PC-3 (cell line): ENCODE data around the gene ARL8A. TPM values are rescaled to one million over a fixed set of nuclear protein-coding genes. Genes with fewer than 3 reads are reported as not detected.

Experiments used
- ATAC-seq: fragments of 200-7000 bp; cut with Tn5 transposase; 2 replicates; pipeline ENCODE4 v1.9.1; 2020; ENCODE audit warnings: mild to moderate bottlenecking, moderate library complexity
- BruUV-seq: library from RNA; stranded (reverse); fragments of 400-500 nt; replicated peaks from 2 replicates; lab custom pipeline; 2021; lab: Mats Ljungman, UMichigan
- CTCF ChIA-PET: fragments of 300-600 bp; sonication (Branson Sonifier 250); formaldehyde crosslinking; loops from one replicate; lab custom pipeline; 2022; ENCODE audit warnings: antibody characterized with exemption; lab: Charles Lee
- POLR2A ChIA-PET: fragments of 300-600 bp; sonication (Branson Sonifier 250); formaldehyde crosslinking; loops from one replicate; lab custom pipeline; 2022; ENCODE audit warnings: antibody characterized with exemption; ENCODE audit not compliant: unreplicated experiment; lab: Charles Lee
- DNase-seq: peaks from one replicate; pipeline ENCODE4 v3.0.0-alpha.2; 2015
- H2AFZ ChIP-seq: fragments of 300-600 bp; sonication (generic); 2 replicates; pipeline ENCODE4 v1.6.0; 2016; ENCODE audit warnings: antibody characterized with exemption, low read length
- H3F3A ChIP-seq: fragments of 300-600 bp; sonication (generic); one replicate; pipeline ENCODE4 v1.6.0; 2017; ENCODE audit warnings: antibody characterized with exemption, low read length, control low read depth, mild to moderate bottlenecking; ENCODE audit not compliant: unreplicated experiment
- H3K27ac ChIP-seq: fragments of 300-600 bp; sonication (generic); 2 replicates; pipeline ENCODE4 v1.5.1; 2016; ENCODE audit warnings: mild to moderate bottlenecking, low read length
- H3K27me3 ChIP-seq: fragments of 300-600 bp; sonication (generic); 2 replicates; pipeline ENCODE4 v1.6.1; 2016; ENCODE audit warnings: low read length, mixed read lengths
- H3K36me3 ChIP-seq: fragments of 300-600 bp; sonication (generic); 2 replicates; pipeline ENCODE4 v1.6.1; 2016; ENCODE audit warnings: low read depth, mixed run types, low read length, mixed read lengths
- H3K4me1 ChIP-seq: fragments of 300-600 bp; sonication (generic); 2 replicates; pipeline ENCODE4 v1.5.1; 2016; ENCODE audit warnings: low read length; ENCODE audit not compliant: insufficient read depth
- H3K4me2 ChIP-seq: fragments of 300-600 bp; sonication (generic); 2 replicates; pipeline ENCODE4 v1.6.0; 2016; ENCODE audit warnings: low read length
- H3K4me3 ChIP-seq: fragments of 300-600 bp; sonication (generic); 2 replicates; pipeline ENCODE4 v1.5.1; 2016; ENCODE audit warnings: mild to moderate bottlenecking, low read length, mixed read lengths
- H3K79me2 ChIP-seq: fragments of 300-600 bp; sonication (generic); 2 replicates; pipeline ENCODE4 v1.6.1; 2017; ENCODE audit warnings: low read length, mixed read lengths
- H3K9ac ChIP-seq: fragments of 300-600 bp; sonication (generic); 2 replicates; pipeline ENCODE4 v1.6.0; 2016; ENCODE audit warnings: mild to moderate bottlenecking, low read length
- H3K9me2 ChIP-seq: fragments of 300-600 bp; sonication (generic); replicated peaks from 2 replicates; pipeline ENCODE4 v1.6.1; 2016; ENCODE audit warnings: mixed run types, low read length, mixed read lengths
- H3K9me3 ChIP-seq: fragments of 300-600 bp; sonication (generic); 2 replicates; pipeline ENCODE4 v1.6.1; 2016; ENCODE audit warnings: low read length, mixed read lengths
- H4K20me1 ChIP-seq: fragments of 300-600 bp; sonication (generic); 2 replicates; pipeline ENCODE4 v1.6.1; 2016; ENCODE audit warnings: low read length, mixed read lengths
- EZH2 ChIP-seq: fragments of 300-600 bp; sonication (generic); IDR thresholded peaks from one replicate; pipeline ENCODE4 v1.6.1; 2017; ENCODE audit warnings: antibody characterized with exemption, mild to moderate bottlenecking, low read length; ENCODE audit not compliant: unreplicated experiment
- EZH2phosphoT487 ChIP-seq: fragments of 300-600 bp; sonication (generic); IDR thresholded peaks from 2 replicates; pipeline ENCODE4 v1.6.1; 2018; ENCODE audit warnings: mild to moderate bottlenecking, antibody characterized with exemption, low read length, borderline replicate concordance
- intact Hi-C: fragments of 100-400 bp; cut with micrococcal nuclease; formaldehyde crosslinking; loops from 2 replicates; pipeline ENCODE4 v1.9.0; 2023
- total RNA-seq: library from RNA; depleted of rRNA; stranded (reverse); fragments of >200 nt; gene quantifications from 2 replicates; pipeline ENCODE4 v1.2.3, GENCODE V29; 2014
- TF ChIP-seq, protein P1 (sequence below): fragments of 300-600 bp; sonication (generic); conservative IDR thresholded peaks from 2 replicates; pipeline ENCODE4 v1.5.1; 2017; ENCODE audit warnings: antibody characterized with exemption, low read depth, mild to moderate bottlenecking, low read length

The ARL8A gene
- total RNA-seq, 1 experiment from 2014 or later = 20.4 TPM

DNA sequence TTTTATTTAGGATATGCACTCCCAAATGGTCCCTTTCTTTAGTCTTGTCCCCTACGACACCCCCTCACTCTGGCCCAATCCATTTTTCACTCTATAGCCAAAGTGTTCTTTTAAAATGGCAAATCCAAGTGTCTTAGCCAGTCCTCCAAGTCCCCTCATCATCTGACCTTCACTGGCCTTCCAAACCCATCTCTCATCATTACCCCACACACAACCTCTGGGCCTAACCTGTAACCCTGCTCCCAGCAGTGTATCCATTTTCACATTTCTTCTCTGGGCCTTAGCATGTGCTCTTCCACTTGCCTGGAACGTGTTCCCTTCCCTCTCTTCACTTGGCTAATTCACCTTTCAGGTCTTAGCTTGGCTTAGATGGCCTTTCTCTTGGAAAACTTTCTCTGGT lies 6.5 kb upstream of the ARL8A start:
- Histone ChIP-seq H2AFZ (no peak overlapping the region), H3K9me3 (no peaks in the 10 kb centered on the region), H3K4me1 (no peaks in the 10 kb centered on the region), H3K27me3 (no peaks in the 10 kb centered on the region), H3K27ac (no peak overlapping the region), H3K36me3 (no peaks in the 10 kb centered on the region), H4K20me1 (no peaks in the 10 kb centered on the region), H3K79me2 (no peaks in the 10 kb centered on the region), H3K4me3 (no peak overlapping the region), H3K4me2 (no peak overlapping the region), H3K9ac (no peak overlapping the region), H3K9me2 (no peaks in the 10 kb centered on the region), H3F3A (no peaks in the 10 kb centered on the region)
- TF ChIP-seq, protein P1, sequence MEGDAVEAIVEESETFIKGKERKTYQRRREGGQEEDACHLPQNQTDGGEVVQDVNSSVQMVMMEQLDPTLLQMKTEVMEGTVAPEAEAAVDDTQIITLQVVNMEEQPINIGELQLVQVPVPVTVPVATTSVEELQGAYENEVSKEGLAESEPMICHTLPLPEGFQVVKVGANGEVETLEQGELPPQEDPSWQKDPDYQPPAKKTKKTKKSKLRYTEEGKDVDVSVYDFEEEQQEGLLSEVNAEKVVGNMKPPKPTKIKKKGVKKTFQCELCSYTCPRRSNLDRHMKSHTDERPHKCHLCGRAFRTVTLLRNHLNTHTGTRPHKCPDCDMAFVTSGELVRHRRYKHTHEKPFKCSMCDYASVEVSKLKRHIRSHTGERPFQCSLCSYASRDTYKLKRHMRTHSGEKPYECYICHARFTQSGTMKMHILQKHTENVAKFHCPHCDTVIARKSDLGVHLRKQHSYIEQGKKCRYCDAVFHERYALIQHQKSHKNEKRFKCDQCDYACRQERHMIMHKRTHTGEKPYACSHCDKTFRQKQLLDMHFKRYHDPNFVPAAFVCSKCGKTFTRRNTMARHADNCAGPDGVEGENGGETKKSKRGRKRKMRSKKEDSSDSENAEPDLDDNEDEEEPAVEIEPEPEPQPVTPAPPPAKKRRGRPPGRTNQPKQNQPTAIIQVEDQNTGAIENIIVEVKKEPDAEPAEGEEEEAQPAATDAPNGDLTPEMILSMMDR = no peak
- no peak for TF ChIP-seq EZH2
- no peak for TF ChIP-seq EZH2phosphoT487
- intact Hi-C loops = no loop called here
- no peak for DNase-seq
- BruUV-seq = no TSS peak
- POLR2A ChIA-PET = no interaction called here
- CTCF ChIA-PET = no interaction called here
- no peak for ATAC-seq

DNA sequence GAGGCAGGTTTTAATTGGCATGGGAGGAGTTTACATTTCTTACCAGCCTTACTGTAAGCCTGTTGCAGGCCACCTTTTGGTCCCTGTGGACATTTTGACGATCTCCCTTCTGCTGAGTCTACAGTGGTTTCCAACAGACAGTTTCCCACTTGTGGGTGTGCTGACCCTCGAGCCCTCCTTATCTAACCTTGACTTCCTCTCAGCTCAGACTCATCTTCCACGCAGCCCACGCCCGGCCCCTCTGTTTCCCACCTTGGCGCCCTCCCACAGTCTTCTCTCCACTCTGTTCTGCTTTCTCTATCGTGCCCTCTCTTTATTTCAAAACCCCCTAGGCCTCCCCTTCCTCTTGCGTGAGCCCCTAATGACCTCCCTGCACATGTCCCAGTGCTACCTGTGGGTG lies 6.1 kb upstream of the ARL8A start:
- H3K4me2 ChIP-seq = no peak overlapping the region
- H3K9ac ChIP-seq = no peak overlapping the region
- ATAC-seq (no peak), DNase-seq (no peak)
- H3K36me3 ChIP-seq = no peaks in the 10 kb centered on the region
- no peak overlapping the region for H3K4me3 ChIP-seq
- no peaks in the 10 kb centered on the region for H3K79me2 ChIP-seq
- CTCF ChIA-PET = no interaction called here
- no peaks in the 10 kb centered on the region for H3K4me1 ChIP-seq
- no peaks in the 10 kb centered on the region for H4K20me1 ChIP-seq
- TF ChIP-seq, protein P1 = no peak
- TF ChIP-seq EZH2phosphoT487 (no peak), EZH2 (no peak)
- H2AFZ ChIP-seq = no peak overlapping the region
- no peaks in the 10 kb centered on the region for H3K9me3 ChIP-seq
- no TSS peak for BruUV-seq
- no peaks in the 10 kb centered on the region for H3K27me3 ChIP-seq
- POLR2A ChIA-PET = no interaction called here
- no peaks in the 10 kb centered on the region for H3K9me2 ChIP-seq
- no peak overlapping the region for H3K27ac ChIP-seq
- intact Hi-C loops = no loop called here
- no peaks in the 10 kb centered on the region for H3F3A ChIP-seq

DNA sequence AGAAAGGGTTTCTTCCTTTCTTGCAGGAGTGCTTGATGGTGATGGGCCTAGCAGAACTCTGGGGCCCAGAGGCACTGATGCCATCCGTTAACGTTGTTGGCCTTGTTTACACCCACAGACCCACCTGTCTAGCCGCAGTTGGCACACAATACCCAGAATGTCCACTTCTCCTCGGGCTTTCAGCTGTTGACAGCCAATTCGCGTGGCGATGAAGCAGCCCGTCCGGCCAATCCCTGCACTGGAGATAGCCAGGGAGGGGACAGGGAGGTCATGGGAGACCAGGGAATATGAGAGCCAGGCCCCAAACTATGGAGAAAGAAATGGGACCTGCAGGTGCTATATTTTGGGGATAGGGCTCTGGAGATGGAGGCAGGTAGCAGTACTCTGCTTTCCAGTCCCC lies 5.7 kb upstream of the ARL8A start:
- Histone ChIP-seq H3K36me3 (no peaks in the 10 kb centered on the region), H3K9me3 (no peaks in the 10 kb centered on the region), H3K27me3 (no peaks in the 10 kb centered on the region), H3K4me2 (no peak overlapping the region), H2AFZ (no peak overlapping the region), H4K20me1 (no peaks in the 10 kb centered on the region), H3K9ac (no peak overlapping the region), H3K9me2 (no peaks in the 10 kb centered on the region), H3K4me3 (no peak overlapping the region), H3K27ac (no peak overlapping the region), H3F3A (no peaks in the 10 kb centered on the region), H3K4me1 (peaks cover 4% of the 10 kb centered on the region; the same call in 1 of the 2 replicates), H3K79me2 (no peaks in the 10 kb centered on the region)
- DNase-seq (no peak), ATAC-seq (no peak)
- ChIA-PET CTCF (no interaction called here), POLR2A (no interaction called here)
- BruUV-seq = no TSS peak
- intact Hi-C loops = no loop called here
- no peak for TF ChIP-seq EZH2phosphoT487
- TF ChIP-seq, protein P1 = no peak
- no peak for TF ChIP-seq EZH2
